Measurements from ENCODE around the gene SLC24A1.

SLC24A1 gene

DNA sequence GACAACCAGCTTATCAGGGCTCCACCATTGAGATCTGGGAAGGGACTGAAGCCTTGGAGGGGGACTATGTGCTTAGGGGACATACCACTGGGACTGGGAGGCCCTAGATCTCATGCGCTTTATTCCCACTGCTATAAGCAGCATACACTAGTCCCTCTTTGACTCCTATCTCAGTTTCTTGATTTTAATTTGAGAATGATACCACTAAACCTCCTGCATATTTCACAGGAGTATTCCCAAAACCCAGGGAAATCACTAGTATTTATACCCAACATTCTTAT, 29.2 kb downstream of the SLC24A1 start:
- Histone ChIP-seq H3K79me2 (ENCODE audit: insufficient read depth, low read depth) (no peaks in the 10 kb centered on the region), H3K27me3 (ENCODE audit: insufficient read depth, low read depth) (no peaks in the 10 kb centered on the region), H2AFZ (ENCODE audit: low read depth) (no peak overlapping the region), H3K4me3 (IDR thresholded peaks at IDR 0.05; ENCODE audit: insufficient read depth, low read depth, low read length) (no peak overlapping the region), H3K27ac (no peak overlapping the region), H3K4me2 (peak overlapping the region; percentile 74; the same call in 1 of the 2 replicates), H4K20me1 (ENCODE audit: insufficient read depth) (no peaks in the 10 kb centered on the region), H3K9ac (no peak overlapping the region), H3K36me3 (ENCODE audit: insufficient read depth) (no peaks in the 10 kb centered on the region), H3K4me1 (ENCODE audit: low read depth, poor library complexity, severe bottlenecking) (peaks cover 18% of the 10 kb centered on the region)
- TF ChIP-seq, protein P1, sequence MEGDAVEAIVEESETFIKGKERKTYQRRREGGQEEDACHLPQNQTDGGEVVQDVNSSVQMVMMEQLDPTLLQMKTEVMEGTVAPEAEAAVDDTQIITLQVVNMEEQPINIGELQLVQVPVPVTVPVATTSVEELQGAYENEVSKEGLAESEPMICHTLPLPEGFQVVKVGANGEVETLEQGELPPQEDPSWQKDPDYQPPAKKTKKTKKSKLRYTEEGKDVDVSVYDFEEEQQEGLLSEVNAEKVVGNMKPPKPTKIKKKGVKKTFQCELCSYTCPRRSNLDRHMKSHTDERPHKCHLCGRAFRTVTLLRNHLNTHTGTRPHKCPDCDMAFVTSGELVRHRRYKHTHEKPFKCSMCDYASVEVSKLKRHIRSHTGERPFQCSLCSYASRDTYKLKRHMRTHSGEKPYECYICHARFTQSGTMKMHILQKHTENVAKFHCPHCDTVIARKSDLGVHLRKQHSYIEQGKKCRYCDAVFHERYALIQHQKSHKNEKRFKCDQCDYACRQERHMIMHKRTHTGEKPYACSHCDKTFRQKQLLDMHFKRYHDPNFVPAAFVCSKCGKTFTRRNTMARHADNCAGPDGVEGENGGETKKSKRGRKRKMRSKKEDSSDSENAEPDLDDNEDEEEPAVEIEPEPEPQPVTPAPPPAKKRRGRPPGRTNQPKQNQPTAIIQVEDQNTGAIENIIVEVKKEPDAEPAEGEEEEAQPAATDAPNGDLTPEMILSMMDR (conservative IDR thresholded peaks at IDR 0.05; ENCODE audit: low read depth, low read length), result no peak

DNA sequence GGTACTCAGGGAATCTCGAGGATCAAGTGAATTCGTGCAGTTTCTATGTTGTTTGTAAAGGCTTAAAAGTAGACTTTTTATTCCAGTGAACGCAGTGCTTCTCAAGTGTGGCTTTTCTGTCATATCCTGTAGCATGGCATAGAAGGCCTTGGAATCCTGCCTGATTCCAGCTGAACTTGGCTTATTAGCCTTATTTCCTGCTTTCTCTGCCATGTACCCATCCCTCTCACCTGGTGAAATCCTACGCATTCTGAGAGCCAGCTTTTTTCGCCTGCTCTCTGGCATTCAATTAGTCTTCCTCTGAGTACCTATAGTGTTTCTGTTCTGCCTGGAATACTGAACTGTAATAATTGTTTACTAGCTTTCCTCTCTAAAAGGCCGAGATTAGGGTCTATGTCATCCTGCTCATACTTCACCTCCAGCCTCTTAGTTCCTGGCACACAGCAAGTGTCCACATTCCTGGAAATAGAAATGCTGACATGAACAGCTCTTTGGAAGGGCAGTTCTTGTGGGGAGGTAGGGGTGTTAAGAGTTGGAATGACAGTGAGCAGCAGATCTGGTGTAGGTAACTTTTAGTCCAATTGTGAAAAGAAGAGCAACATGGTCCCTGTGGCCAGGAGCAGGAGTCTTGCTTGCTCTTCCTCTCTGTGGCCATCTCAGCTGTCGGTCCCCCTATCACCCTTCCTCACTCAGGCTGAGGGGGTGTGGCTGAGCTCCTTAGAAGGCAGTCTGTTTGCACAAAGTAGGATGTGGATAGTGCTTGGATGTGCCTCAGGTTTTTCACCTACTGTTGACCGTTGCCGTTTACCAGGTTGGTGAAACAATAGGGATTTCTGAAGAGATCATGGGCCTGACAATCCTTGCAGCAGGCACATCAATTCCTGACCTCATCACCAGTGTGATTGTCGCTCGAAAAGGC, 30.4 kb downstream of the SLC24A1 start:
- Histone ChIP-seq H3K36me3 (ENCODE audit: insufficient read depth) (no peaks in the 10 kb centered on the region), H3K4me1 (ENCODE audit: low read depth, poor library complexity, severe bottlenecking) (peaks cover 18% of the 10 kb centered on the region), H3K27me3 (ENCODE audit: insufficient read depth, low read depth) (no peaks in the 10 kb centered on the region), H3K27ac (no peak overlapping the region), H3K79me2 (ENCODE audit: insufficient read depth, low read depth) (no peaks in the 10 kb centered on the region), H4K20me1 (ENCODE audit: insufficient read depth) (no peaks in the 10 kb centered on the region), H3K9ac (no peak overlapping the region), H2AFZ (ENCODE audit: low read depth) (no peak overlapping the region), H3K4me3 (IDR thresholded peaks at IDR 0.05; ENCODE audit: insufficient read depth, low read depth, low read length) (no peak overlapping the region), H3K4me2 (no peak overlapping the region)
- TF ChIP-seq, protein P1 (conservative IDR thresholded peaks at IDR 0.05; ENCODE audit: low read depth, low read length), result no peak

DNA sequence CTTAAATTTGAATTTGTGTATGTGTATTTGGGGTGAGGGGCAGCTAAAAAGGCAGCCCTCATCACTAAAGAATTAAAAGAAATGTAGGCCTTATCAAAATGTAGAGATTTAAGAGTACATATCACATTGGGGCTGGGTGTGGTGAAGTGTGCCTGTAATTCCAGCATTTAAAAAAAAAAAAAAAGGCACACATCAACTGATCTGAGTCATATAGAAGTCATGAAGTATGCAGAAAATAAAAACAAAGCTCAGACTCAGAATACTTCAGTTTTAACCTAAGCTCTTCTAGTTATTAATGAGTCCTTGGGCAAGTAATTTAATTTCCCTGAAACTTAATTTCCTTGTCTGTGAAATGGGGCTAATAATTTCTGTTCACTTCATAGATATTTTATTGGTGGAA, 31.6 kb downstream of the SLC24A1 start:
- H3K4me2 ChIP-seq, result no peak overlapping the region
- H3K4me3 ChIP-seq (IDR thresholded peaks at IDR 0.05; ENCODE audit: insufficient read depth, low read depth, low read length), result no peak overlapping the region
- no peaks in the 10 kb centered on the region for H3K79me2 ChIP-seq (ENCODE audit: insufficient read depth, low read depth)
- no peak overlapping the region for H2AFZ ChIP-seq (ENCODE audit: low read depth)
- peaks cover 18% of the 10 kb centered on the region for H3K4me1 ChIP-seq (ENCODE audit: low read depth, poor library complexity, severe bottlenecking)
- H4K20me1 ChIP-seq (ENCODE audit: insufficient read depth), result no peaks in the 10 kb centered on the region
- H3K36me3 ChIP-seq (ENCODE audit: insufficient read depth), result no peaks in the 10 kb centered on the region
- TF ChIP-seq, protein P1 (conservative IDR thresholded peaks at IDR 0.05; ENCODE audit: low read depth, low read length), result no peak
- H3K27ac ChIP-seq, result no peak overlapping the region
- no peaks in the 10 kb centered on the region for H3K27me3 ChIP-seq (ENCODE audit: insufficient read depth, low read depth)
- H3K9ac ChIP-seq, result no peak overlapping the region

DNA sequence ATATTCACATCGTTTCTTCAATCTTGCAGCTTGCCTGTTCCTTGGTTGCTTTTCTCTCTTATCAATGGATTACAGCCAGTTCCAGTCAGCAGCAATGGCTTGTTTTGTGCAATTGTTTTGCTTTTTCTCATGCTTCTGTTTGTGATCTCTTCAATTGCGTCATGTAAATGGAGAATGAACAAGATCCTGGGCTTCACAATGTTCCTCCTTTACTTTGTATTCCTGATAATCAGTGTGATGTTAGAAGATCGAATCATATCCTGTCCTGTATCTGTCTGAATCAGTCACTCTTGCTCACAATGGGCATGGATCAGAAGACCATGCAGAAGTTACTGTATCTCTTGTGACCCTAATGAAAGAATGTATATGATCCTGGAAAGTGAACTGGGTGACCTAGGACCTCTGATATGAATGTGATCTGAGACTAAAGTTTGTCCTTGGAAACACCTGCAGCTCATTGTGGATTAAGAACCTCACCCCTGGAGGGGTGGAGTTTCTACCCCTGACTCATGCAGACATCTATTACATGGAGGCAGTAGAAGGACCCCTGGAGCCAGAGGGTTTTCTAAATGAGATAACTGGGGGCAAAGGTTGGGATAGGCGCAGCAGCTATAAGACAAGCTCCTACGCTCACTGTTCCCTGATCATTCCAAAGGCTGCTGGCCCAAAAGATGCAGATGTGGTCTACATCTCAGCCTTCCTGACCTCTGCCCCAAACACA, 32.2 kb downstream of the SLC24A1 start:
- H3K4me1 ChIP-seq (ENCODE audit: low read depth, poor library complexity, severe bottlenecking), result peaks cover 18% of the 10 kb centered on the region
- no peaks in the 10 kb centered on the region for H3K36me3 ChIP-seq (ENCODE audit: insufficient read depth)
- H3K27ac ChIP-seq, result no peak overlapping the region
- H3K4me2 ChIP-seq, result no peak overlapping the region
- H3K79me2 ChIP-seq (ENCODE audit: insufficient read depth, low read depth), result no peaks in the 10 kb centered on the region
- no peak overlapping the region for H3K4me3 ChIP-seq (IDR thresholded peaks at IDR 0.05; ENCODE audit: insufficient read depth, low read depth, low read length)
- H2AFZ ChIP-seq (ENCODE audit: low read depth), result no peak overlapping the region
- no peaks in the 10 kb centered on the region for H4K20me1 ChIP-seq (ENCODE audit: insufficient read depth)
- TF ChIP-seq, protein P1 (conservative IDR thresholded peaks at IDR 0.05; ENCODE audit: low read depth, low read length), result no peak
- no peaks in the 10 kb centered on the region for H3K27me3 ChIP-seq (ENCODE audit: insufficient read depth, low read depth)
- H3K9ac ChIP-seq, result no peak overlapping the region

Measured in KMS-11 (cell line).